HK-2 (cell line): Measurements from ENCODE around the gene PSMG4.

Experiments used
- DNase-seq: peaks from one replicate; pipeline ENCODE4 v3.0.0-alpha.2; 2018; ENCODE audit not compliant: unreplicated experiment

PSMG4 gene

GRCh38 chr6:3290149-3290930 lies 31.6 kb downstream of the PSMG4 start:
- DNase-seq, result no peak

GRCh38 chr6:3290931-3291211 lies 32.1 kb downstream of the PSMG4 start:
- no peak for DNase-seq

GRCh38 chr6:3291346-3291745 lies 32.6 kb downstream of the PSMG4 start:
- no peak for DNase-seq

- no peak for DNase-seq
Observed at GRCh38 chr6:3291987-3292386, 33.2 kb downstream of the PSMG4 start.

GRCh38 chr6:3292431-3293197 lies 33.9 kb downstream of the PSMG4 start:
- DNase-seq, result no peak

- no peak for DNase-seq
Observed at GRCh38 chr6:3293271-3294155, 34.8 kb downstream of the PSMG4 start.

- no peak for DNase-seq
Observed at GRCh38 chr6:3294396-3294795, 35.6 kb downstream of the PSMG4 start.

- DNase-seq, result no peak
Observed at GRCh38 chr6:3294921-3295871, 36.4 kb downstream of the PSMG4 start.

GRCh38 chr6:3296078-3296477 lies 37.3 kb downstream of the PSMG4 start:
- DNase-seq, result no peak

- no peak for DNase-seq
Observed at GRCh38 chr6:3296537-3296936, 37.8 kb downstream of the PSMG4 start.

GRCh38 chr6:3297006-3297405 lies 38.3 kb downstream of the PSMG4 start:
- DNase-seq, result no peak

- DNase-seq, result no peak
Observed at GRCh38 chr6:3297909-3298308, 39.2 kb downstream of the PSMG4 start.

GRCh38 chr6:3299221-3299620 lies 40.5 kb downstream of the PSMG4 start:
- DNase-seq, result no peak

GRCh38 chr6:3301506-3301905 lies 42.8 kb downstream of the PSMG4 start:
- DNase-seq, result no peak

- DNase-seq, result no peak
Observed at GRCh38 chr6:3303795-3304411, 45.2 kb downstream of the PSMG4 start.

GRCh38 chr6:3304500-3305215 lies 45.9 kb downstream of the PSMG4 start:
- no peak for DNase-seq

GRCh38 chr6:3305216-3305565 lies 46.4 kb downstream of the PSMG4 start:
- no peak for DNase-seq

GRCh38 chr6:3305831-3306230 lies 47.1 kb downstream of the PSMG4 start:
- no peak for DNase-seq

- no peak for DNase-seq
Observed at GRCh38 chr6:3306848-3307247, 48.1 kb downstream of the PSMG4 start.

- no peak for DNase-seq
Observed at GRCh38 chr6:3307436-3307835, 48.7 kb downstream of the PSMG4 start.
